IMR-90 (cell line): ENCODE data around the gene F2.

ENCODE experiments used
- BHLHE40 ChIP-seq: fragments of 150-350 bp; IDR thresholded peaks from 2 replicates; pipeline ENCODE4 v1.6.1; 2016; ENCODE audit warnings: mild to moderate bottlenecking, low read depth, low read length
- CEBPB ChIP-seq: IDR thresholded peaks from 2 replicates; pipeline ENCODE4 v1.6.1; 2012; ENCODE audit warnings: low read depth, low read length, improper control_type of control experiment
- CHD1 ChIP-seq: IDR thresholded peaks from 2 replicates; pipeline ENCODE4 v1.6.1; 2012; ENCODE audit warnings: low read depth, low read length, improper control_type of control experiment
- CTCF ChIP-seq: conservative IDR thresholded peaks from 2 replicates; pipeline ENCODE4 v1.5.1; 2012; ENCODE audit warnings: mild to moderate bottlenecking, low read depth, low read length, improper control_type of control experiment
- MXI1 ChIP-seq: IDR thresholded peaks from 2 replicates; pipeline ENCODE4 v1.6.1; 2012; ENCODE audit warnings: low read depth, mild to moderate bottlenecking, low read length, moderate library complexity, borderline replicate concordance
- NFE2L2 ChIP-seq: fragments of 150-350 bp; IDR thresholded peaks from 2 replicates; pipeline ENCODE4 v1.6.1; 2016; ENCODE audit warnings: low read depth, mild to moderate bottlenecking, low read length
- POLR2A ChIP-seq: IDR thresholded peaks from 2 replicates; pipeline ENCODE4 v1.6.1; 2012; ENCODE audit warnings: mild to moderate bottlenecking, low read depth, low read length
- RAD21 ChIP-seq: IDR thresholded peaks from 2 replicates; pipeline ENCODE4 v1.6.1; 2012; ENCODE audit warnings: low read length, improper control_type of control experiment
- RFX5 ChIP-seq: IDR thresholded peaks from 2 replicates; pipeline ENCODE4 v1.8.0; 2012; ENCODE audit warnings: low read depth, mild to moderate bottlenecking, low read length, moderate library complexity
- SMC3 ChIP-seq: fragments of 150-350 bp; IDR thresholded peaks from 2 replicates; pipeline ENCODE4 v1.6.1; 2016; ENCODE audit warnings: low read depth, mild to moderate bottlenecking, antibody characterized with exemption, low read length, moderate library complexity
- USF2 ChIP-seq: fragments of 150-350 bp; IDR thresholded peaks from 2 replicates; pipeline ENCODE4 v1.6.1; 2017; ENCODE audit warnings: mild to moderate bottlenecking, antibody characterized with exemption, low read length, low read depth

- TF ChIP-seq USF2 (no peak), CTCF (no peak), BHLHE40 (no peak), POLR2A (no peak), CEBPB (no peak), RFX5 (no peak), SMC3 (no peak), NFE2L2 (no peak), CHD1 (no peak), MXI1 (no peak), RAD21 (no peak)
Observed at GRCh38 chr11:46680815-46681214, 38.2 kb upstream of the F2 start.
